ENCODE results near the gene CKS1B. TPM values are rescaled to one million over a fixed set of nuclear protein-coding genes. Genes with fewer than 3 reads are reported as not detected.

Gene CKS1B
- total RNA-seq: 38.4 TPM
- polyA plus RNA-seq: 54.9 TPM

DNA sequence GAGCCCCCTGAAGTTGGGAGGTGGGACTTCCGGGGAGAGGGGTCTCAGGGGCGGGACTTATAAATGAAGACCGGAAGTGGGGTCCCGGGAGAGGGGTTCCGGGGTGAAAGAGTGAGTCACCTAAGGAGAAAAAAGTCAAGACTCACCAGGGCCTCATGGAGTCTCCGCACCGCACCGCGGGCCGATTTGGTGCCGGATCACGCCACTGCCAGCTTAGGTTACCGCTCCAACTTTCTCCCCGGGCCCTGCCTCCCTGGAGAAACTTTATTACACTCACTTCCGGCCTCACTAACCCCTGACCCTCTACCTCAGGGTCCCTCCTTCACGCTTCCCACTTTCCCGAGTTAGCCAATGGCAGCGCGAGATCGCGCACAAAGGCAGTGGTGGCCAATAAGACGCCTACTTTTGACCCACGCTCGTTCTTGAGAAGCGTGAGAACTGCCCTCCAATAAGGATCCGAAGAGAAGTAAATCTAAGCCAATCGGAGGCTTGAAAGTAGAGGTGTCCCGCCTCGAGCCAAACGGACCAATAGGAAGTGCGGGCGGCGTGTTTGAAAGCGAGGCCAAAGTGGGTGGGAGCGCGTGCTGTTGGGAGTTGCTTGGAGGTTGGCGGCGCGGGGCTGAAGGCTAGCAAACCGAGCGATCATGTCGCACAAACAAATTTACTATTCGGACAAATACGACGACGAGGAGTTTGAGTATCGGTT lies at the start of gene CKS1B:
Gene CKS1B, plus strand, starts transcription at position 580 of the 706 bp plus-strand sequence. Its CDS starts 65 bp downstream, at position 645.
- peak; percentile 100 for DNase-seq (ENCODE audit: extremely low spot score)
- peak within 1 kb of the TSS; percentile 54 for H3K4me3 ChIP-seq (ENCODE audit: low read depth, low read length)
- no peaks in the 10 kb centered on the region for H3K4me1 ChIP-seq (ENCODE audit: insufficient read depth)
- H3K27ac ChIP-seq (ENCODE audit: low read depth): peak within 1 kb of the TSS; percentile 94
- no peaks in the 10 kb centered on the region for H3K36me3 ChIP-seq (ENCODE audit: insufficient read depth)
- WGBS: under 1% methylated on average over 47 of the region's 47 CpGs

GRCh38 chr1:154925335-154926170 lies 48.9 kb upstream of the CKS1B start:
- 93% methylated on average over 3 of the region's 3 CpGs for WGBS
- no peaks in the 10 kb centered on the region for H3K4me1 ChIP-seq (ENCODE audit: insufficient read depth)
- no peak for DNase-seq (ENCODE audit: extremely low spot score)
- H3K4me3 ChIP-seq (ENCODE audit: low read depth, low read length): no peak overlapping the region
- H3K36me3 ChIP-seq (ENCODE audit: insufficient read depth): peaks cover 2% of the 10 kb centered on the region
- H3K27ac ChIP-seq (ENCODE audit: low read depth): no peak overlapping the region

GRCh38 chr1:154926201-154926600 lies 48.3 kb upstream of the CKS1B start:
- Histone ChIP-seq H3K27ac (ENCODE audit: low read depth) (no peak overlapping the region), H3K36me3 (ENCODE audit: insufficient read depth) (peaks cover 2% of the 10 kb centered on the region), H3K4me3 (ENCODE audit: low read depth, low read length) (no peak overlapping the region), H3K4me1 (ENCODE audit: insufficient read depth) (no peaks in the 10 kb centered on the region)
- no peak for DNase-seq (ENCODE audit: extremely low spot score)
- 90% methylated on average over 13 of the region's 13 CpGs for WGBS

GRCh38 chr1:154931940-154932487 lies 42.5 kb upstream of the CKS1B start:
- H3K36me3 ChIP-seq (ENCODE audit: insufficient read depth): no peaks in the 10 kb centered on the region
- peak overlapping the region; percentile 58 for H3K27ac ChIP-seq (ENCODE audit: low read depth)
- no peak overlapping the region for H3K4me3 ChIP-seq (ENCODE audit: low read depth, low read length)
- H3K4me1 ChIP-seq (ENCODE audit: insufficient read depth): no peaks in the 10 kb centered on the region
- WGBS: 88% methylated on average over 11 of the region's 11 CpGs
- DNase-seq (ENCODE audit: extremely low spot score): no peak

GRCh38 chr1:154934358-154934948 lies 40.0 kb upstream of the CKS1B start:
- H3K36me3 ChIP-seq (ENCODE audit: insufficient read depth): no peaks in the 10 kb centered on the region
- no peak for DNase-seq (ENCODE audit: extremely low spot score)
- no peaks in the 10 kb centered on the region for H3K4me1 ChIP-seq (ENCODE audit: insufficient read depth)
- WGBS: 93% methylated on average over 5 of the region's 5 CpGs
- no peak overlapping the region for H3K4me3 ChIP-seq (ENCODE audit: low read depth, low read length)
- no peak overlapping the region for H3K27ac ChIP-seq (ENCODE audit: low read depth)

DNA sequence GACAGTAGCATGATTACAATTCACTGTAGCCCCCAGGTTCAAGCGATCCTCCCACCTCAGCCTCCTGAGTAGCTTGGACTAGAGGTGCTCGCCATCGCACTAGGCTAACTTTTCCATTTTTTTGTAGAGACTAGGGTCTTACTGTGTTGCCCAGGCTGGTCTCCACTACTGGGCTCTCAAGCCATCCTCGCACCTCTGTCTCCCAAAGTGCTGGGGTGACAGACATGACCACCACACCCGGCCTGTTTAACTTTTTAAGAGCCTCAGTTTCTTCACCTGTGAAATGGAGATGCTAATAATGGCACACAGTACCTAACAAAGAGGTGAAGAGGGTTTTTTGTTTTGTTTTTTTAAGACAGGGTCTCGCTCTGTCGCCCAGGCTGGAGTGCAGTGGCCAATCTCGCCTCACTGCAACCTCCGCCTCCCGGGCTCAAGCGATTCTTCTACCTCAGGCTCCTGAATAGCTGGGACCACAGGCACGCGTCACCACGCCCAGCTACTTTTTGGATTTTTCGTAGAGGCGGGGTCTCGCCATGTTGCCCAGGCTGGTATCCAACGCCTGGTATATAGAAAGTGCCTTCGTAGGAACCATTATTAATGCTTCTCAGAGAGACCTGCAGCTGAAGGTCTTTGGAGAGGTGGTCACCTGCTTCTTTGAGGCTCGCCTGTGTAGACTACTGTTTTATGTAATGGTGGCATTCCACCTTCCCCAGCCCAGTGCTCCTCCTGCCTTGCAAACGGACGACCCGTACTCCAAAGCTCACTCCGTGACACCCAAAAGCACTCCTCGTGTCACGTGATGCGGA lies 38.5 kb upstream of the CKS1B start:
- Histone ChIP-seq H3K36me3 (ENCODE audit: insufficient read depth) (no peaks in the 10 kb centered on the region), H3K4me1 (ENCODE audit: insufficient read depth) (no peaks in the 10 kb centered on the region), H3K4me3 (ENCODE audit: low read depth, low read length) (peak overlapping the region; percentile 51), H3K27ac (ENCODE audit: low read depth) (peak overlapping the region; percentile 96)
- DNase-seq (ENCODE audit: extremely low spot score): no peak
- 36% methylated on average over 27 of the region's 27 CpGs for WGBS

GRCh38 chr1:154936555-154937084 lies 37.9 kb upstream of the CKS1B start, which contains the start of gene PMVK:
PMVK (minus strand) TSS chr1:154936719; CDS start chr1:154936685, 34 bp downstream.
- H3K4me1 ChIP-seq (ENCODE audit: insufficient read depth): no peaks in the 10 kb centered on the region
- DNase-seq (ENCODE audit: extremely low spot score): peak; percentile 94
- peak within 1 kb of the TSS; percentile 51 for H3K4me3 ChIP-seq (ENCODE audit: low read depth, low read length)
- no peaks in the 10 kb centered on the region for H3K36me3 ChIP-seq (ENCODE audit: insufficient read depth)
- under 1% methylated on average over 45 of the region's 45 CpGs for WGBS
- H3K27ac ChIP-seq (ENCODE audit: low read depth): peak within 1 kb of the TSS; percentile 98

- peak overlapping the region; percentile 98 for H3K27ac ChIP-seq (ENCODE audit: low read depth)
- no peaks in the 10 kb centered on the region for H3K36me3 ChIP-seq (ENCODE audit: insufficient read depth)
- DNase-seq (ENCODE audit: extremely low spot score): peak; percentile 91
- peak overlapping the region; percentile 51 for H3K4me3 ChIP-seq (ENCODE audit: low read depth, low read length)
- no peaks in the 10 kb centered on the region for H3K4me1 ChIP-seq (ENCODE audit: insufficient read depth)
- under 1% methylated on average over 36 of the region's 36 CpGs for WGBS
Measured at GRCh38 chr1:154937085-154937987, 37.1 kb upstream of the CKS1B start.

DNA sequence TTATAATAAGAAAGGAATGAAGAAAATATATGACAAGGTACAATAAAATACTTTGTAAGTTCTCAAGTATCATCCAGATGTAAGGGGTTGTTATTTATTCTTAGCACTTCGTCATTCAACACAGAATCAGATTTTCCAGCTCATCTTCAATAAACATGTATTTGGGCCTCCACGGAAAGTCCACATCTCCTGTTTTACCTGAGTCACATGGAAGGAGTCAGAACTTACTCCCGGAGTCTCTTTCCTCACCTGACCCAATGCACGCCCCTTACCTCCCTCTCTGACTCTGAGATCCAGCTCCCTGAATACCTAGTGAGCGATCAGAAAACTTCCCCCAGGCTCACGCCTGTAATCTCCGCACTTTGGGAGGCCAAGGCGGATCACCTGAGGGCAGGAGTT lies 36.5 kb upstream of the CKS1B start:
- H3K36me3 ChIP-seq (ENCODE audit: insufficient read depth): no peaks in the 10 kb centered on the region
- whole genome bisulfite sequencing: 77% methylated on average over 8 of the region's 8 CpGs
- DNase-seq (ENCODE audit: extremely low spot score): no peak
- no peak overlapping the region for H3K4me3 ChIP-seq (ENCODE audit: low read depth, low read length)
- peak overlapping the region; percentile 98 for H3K27ac ChIP-seq (ENCODE audit: low read depth)
- no peaks in the 10 kb centered on the region for H3K4me1 ChIP-seq (ENCODE audit: insufficient read depth)

- no peak for DNase-seq (ENCODE audit: extremely low spot score)
- Histone ChIP-seq H3K36me3 (ENCODE audit: insufficient read depth) (no peaks in the 10 kb centered on the region), H3K4me3 (ENCODE audit: low read depth, low read length) (no peak overlapping the region), H3K27ac (ENCODE audit: low read depth) (peak overlapping the region; percentile 25), H3K4me1 (ENCODE audit: insufficient read depth) (no peaks in the 10 kb centered on the region)
- WGBS: 91% methylated on average over 7 of the region's 7 CpGs
Measured at GRCh38 chr1:154938604-154939399, 35.7 kb upstream of the CKS1B start.

DNA sequence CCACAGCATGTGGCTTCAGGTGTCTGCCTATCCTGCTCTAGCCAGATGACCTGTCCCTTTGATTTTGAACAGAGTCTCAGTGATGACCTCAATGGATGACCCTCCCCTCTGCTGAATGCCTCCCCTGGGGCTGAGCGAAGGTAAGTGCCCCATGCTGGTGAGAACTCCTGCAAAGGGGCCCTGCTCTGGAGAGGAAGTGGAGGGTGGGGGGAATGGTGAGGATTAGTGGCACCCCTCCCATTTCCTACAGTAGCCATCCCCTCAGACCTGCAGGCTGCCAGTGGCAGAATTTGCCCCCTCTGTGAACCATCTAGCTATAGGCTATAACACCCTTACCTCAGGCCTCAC lies 34.3 kb upstream of the CKS1B start:
- no peak overlapping the region for H3K4me3 ChIP-seq (ENCODE audit: low read depth, low read length)
- H3K4me1 ChIP-seq (ENCODE audit: insufficient read depth): no peaks in the 10 kb centered on the region
- 91% methylated on average over 1 of the region's 1 CpG for WGBS
- DNase-seq (ENCODE audit: extremely low spot score): no peak
- H3K36me3 ChIP-seq (ENCODE audit: insufficient read depth): no peaks in the 10 kb centered on the region
- no peak overlapping the region for H3K27ac ChIP-seq (ENCODE audit: low read depth)
